Posterior cingulate gyrus (tissue), 11 donors: ENCODE results near the gene HOXD11.

Source experiments
- DNase-seq, 10 donors: peaks; one replicate each; pipeline versions ENCODE4 v3.0.0 to v3.0.0-alpha.2; 2020 to 2021; ENCODE audit warnings: mixed read lengths in 3 of 10
- intact Hi-C: fragments of 100-400 bp; cut with DNase I; formaldehyde crosslinking; loops from one replicate; pipeline ENCODE4 v1.15.1; 2023

HOXD11 gene

DNA sequence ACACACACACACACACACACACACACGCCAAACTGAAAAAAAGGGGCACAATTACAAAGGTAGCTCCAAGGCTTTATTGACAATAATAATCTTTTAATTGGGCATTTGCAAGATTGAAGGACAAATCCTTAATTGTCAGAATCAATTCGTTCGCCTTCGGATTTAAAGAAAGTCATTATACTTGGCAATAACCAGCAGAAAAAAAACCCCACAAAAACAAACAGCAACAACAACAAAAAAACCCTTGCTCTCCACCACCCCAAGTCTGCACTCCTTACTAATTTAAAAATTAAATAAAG is 20.6 kb downstream of the HOXD11 start:
- DNase-seq, result no peak
- intact Hi-C loops, result loop anchor here (2.0 to 5.0 kb wide), 4 partner anchors 510 to 1020 kb away; no protein-coding TSS in a partner anchor

DNA sequence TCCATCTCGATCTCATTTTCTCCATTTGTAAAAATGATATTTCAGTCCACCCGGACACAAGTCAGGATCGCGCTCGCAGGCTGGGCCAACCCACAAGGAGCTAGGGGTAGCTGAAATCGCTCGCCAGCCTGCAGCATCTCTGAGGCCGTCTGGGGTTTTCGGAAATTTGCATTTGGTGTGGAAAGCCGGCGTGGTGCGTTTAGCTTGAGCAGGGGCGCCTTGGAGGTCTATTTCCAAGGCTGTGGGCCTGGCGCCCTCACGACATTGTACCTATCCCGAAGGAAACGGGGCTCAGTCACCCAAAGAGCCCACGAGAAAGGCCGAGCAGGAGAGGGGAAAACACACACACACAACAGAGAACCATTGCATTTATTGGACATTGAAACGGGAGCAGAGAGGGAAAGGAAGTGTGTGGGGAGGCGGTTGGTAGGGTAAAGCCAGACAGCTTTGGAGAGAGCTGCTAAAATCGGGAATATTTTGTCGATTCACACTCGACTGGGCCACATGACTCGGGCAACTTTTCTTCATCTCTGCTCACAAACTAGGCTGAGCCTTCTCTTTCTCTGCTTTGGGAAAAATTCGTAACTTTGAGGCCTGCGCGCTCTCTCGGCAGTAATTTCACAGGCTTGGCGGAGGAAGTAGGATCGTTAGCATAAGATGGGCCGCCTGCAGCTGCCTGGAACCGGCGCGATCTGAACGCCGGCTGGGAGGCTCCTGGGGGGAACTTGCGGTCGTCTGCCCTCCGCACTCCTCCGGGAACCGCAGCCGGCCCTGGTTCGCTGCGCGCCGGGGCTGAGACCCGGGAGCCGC is 21.3 kb downstream of the HOXD11 start:
- peak in 1 of 10 donors; percentile 62 for DNase-seq
- intact Hi-C loops, result loop anchor here (5.0 kb wide), 3 partner anchors 509 to 1019 kb away; no protein-coding TSS in a partner anchor

DNA sequence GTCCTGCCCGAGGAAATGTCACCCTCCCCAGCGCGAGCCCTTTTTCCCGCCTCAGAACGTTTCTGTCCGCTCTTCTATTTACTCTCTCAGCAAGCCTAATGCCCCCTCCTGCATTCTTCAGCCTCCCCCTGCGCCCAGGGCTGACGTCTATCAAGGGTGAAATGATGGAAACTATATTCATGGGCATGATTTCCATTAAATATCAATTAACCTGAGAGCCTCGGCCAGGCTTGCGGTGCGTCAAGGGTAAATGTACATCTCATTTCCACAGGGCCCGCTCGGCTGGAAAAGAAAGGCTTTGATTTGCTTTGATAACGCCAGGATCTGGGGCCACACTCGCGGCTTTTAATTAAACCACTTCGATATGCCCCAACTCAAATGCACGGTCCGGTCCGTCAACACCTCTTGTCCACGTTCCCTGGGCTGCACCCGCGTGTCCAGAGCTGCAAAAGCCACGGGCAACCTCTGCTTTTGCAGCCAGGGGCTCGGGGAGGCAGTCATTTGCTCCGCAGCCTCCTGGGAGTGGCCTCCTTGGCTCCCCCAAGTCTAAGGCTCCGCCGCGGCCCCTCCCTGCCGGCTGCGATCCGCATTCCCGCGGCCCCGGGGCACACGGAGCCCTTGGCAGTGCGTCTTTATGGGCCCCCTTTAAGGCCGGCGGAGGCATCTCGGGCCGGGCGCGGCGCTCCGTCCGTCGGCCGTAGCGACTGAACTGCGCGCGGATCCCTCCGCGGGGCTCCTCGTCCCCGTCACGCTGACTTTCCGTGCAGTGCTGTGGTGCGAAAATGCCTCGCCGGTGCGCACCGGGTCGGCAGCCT is 22.1 kb downstream of the HOXD11 start, which contains the start of gene HOXD8:
TSS of gene HOXD8 (plus strand) at position 724 of the 815 bp plus-strand sequence. CDS start 662 bp downstream, outside the sequence.
- peak in 1 of 10 donors; percentile 68 for DNase-seq
- intact Hi-C loops, result loop anchor here (5.0 kb wide), 3 partner anchors 508 to 1018 kb away; no protein-coding TSS in a partner anchor

DNA sequence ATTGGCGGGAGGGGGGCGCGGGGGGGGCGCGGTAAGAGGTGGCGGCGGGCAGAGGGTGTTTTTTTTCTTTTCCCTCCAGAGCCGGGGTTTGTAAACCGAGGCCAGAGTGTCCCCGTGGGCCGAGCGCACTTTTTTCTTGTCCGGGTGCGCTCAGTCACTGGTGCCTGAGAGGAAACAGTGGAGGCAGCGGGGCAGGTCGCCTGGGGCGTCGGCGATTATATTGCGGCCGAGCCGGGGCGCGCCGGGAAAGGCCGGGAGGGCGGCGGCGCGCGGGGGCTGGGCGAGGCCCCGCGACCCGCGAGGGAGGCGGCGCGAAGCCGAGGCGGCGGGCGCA is 22.7 kb downstream of the HOXD11 start:
- no peak for DNase-seq
- intact Hi-C loops, result loop anchor here (5.0 kb wide), 3 partner anchors 508 to 1018 kb away; no protein-coding TSS in a partner anchor

DNA sequence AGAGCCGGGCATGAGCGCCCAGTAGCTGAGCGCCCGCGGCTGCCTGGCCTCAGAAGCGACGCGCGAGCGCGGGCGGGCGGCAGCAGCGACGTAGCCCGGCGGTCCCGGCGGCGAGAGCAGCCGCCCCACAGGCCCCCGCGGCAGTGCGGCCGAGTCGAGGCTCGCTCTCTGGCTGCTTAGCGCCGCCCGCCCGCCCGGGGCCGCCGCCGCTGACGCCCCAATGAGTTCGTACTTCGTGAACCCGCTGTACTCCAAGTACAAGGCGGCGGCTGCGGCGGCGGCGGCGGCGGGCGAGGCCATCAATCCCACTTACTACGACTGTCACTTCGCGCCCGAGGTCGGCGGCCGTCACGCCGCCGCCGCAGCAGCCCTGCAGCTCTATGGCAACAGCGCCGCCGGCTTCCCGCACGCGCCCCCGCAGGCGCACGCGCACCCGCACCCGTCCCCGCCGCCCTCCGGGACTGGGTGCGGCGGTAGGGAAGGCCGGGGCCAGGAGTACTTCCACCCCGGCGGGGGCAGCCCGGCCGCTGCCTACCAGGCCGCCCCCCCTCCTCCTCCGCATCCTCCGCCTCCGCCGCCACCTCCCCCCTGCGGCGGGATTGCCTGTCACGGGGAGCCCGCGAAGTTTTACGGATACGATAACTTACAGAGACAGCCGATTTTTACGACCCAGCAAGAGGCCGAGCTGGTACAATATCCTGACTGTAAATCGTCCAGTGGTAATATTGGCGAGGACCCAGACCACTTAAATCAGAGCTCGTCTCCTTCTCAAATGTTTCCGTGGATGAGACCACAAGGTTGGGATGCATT is 23.3 kb downstream of the HOXD11 start:
- DNase-seq, result no peak
- intact Hi-C loops, result no loop called here

DNA sequence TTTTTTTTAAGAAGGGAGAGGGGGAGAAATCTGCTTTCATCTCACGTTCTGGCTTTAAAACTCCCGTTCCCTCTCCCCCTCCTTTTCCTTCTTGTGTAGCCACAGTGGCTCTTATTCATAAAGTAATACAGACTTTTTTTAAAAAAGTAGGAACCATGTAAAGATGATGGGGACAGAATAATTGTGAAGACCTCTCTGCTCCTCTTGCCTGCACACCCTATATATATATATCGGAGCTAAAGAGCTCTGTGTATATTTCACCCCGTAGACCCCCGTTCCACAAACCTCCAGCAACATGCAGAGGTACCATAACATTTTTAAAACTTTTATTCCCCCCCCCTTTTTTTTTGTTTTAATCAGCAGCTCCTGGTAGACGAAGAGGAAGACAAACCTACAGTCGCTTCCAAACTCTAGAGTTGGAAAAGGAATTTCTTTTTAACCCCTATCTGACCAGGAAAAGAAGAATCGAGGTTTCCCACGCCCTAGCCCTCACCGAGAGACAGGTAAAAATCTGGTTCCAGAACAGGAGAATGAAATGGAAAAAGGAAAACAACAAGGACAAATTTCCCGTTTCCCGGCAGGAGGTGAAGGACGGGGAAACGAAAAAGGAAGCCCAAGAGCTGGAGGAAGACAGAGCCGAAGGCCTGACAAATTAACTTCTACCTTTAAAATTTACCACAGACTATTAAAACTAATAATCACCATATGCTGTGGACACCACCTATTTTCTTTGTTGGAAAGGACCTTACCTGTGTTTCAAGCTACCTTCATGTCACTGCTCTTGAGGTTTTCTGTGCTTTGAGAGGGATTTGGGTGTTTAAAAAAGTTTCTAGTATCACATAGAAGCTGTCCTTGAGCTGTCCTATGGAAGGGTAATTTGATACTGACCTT is 24.1 kb downstream of the HOXD11 start:
- intact Hi-C loops, result no loop called here
- DNase-seq, result no peak

DNA sequence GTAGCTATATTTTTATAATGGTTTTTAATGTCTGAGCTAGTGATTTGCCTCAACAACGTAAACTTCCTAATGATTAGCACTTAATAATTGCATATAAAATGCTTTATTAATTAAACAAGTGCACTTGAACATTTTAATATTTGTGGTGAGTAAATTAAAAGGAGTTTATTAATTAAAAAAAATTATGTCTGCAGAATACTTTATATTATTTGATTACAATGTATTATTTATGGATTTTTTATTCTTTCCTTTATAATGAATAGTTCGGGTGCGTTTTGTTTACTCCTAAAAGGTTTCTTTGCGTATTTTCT is 24.7 kb downstream of the HOXD11 start:
- intact Hi-C loops, result no loop called here

DNA sequence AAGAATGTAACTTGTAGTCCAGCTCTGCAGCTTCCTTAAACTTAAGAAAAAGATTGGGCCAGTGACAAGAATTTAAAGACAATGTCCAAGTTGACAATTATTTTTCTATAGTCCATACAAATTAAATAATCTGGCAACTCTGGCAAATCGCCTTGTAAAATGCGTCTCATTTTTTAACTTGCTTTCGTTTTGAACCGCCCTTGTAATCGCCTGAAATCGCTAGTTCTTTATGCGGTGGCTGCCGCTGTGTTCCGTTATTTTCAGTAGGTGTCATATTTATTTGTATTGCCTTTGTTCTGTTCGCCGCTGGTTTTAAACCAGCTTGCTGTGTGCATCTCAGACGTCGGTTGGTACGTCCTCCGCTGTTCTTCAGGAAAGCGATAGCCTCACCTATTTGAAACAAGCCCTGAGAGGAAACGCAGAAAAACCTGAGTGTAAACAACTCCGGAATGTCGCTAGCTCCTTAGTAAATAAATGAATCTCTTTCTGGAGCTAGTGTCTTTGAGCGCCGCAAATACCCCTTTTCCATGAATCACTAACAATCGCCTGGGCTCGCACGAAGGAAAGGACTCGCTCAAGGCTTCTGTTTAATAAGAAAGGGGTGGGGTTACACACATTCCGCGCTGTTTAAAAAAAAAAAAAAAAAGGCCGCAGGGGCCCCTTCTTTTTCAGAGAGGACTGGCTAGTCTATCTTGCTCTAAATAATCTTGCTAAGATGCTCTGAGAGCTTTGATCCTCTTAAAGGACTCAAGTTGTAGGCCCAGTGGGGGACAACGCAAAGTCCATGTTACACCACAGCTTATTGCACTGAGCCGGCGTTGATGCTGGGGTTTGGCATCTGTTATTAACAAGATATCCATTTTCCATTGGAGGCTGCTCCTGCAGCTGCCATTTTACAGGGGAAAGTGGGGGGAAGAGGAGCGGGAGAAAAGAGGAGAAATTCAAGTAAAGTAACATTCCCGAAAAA is 25.4 kb downstream of the HOXD11 start:
- intact Hi-C loops, result no loop called here
- DNase-seq, result no peak

More for the DNA sequence above, 24.7 kb downstream of the HOXD11 start:
- DNase-seq, result no peak

DNA sequence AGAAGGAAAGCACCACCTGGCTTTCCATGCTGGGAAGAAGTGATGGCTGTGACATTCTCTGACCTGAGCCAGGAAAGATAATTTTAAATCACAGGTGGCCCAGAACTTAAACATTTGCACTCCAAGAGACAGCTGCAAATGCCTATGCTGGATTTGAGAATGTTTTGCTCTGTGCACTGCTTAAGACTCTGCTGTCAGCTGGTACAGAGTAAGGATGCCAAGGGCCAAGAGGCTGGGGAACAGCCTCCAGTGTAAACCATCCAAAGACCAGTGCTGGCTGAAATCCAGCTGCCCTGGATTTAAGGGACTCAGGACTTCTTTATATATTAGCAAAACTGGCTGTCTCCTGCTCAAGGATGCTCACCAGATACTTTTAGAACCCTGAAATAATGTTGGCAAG is 26.3 kb downstream of the HOXD11 start:
- no peak for DNase-seq
- intact Hi-C loops, result no loop called here

DNA sequence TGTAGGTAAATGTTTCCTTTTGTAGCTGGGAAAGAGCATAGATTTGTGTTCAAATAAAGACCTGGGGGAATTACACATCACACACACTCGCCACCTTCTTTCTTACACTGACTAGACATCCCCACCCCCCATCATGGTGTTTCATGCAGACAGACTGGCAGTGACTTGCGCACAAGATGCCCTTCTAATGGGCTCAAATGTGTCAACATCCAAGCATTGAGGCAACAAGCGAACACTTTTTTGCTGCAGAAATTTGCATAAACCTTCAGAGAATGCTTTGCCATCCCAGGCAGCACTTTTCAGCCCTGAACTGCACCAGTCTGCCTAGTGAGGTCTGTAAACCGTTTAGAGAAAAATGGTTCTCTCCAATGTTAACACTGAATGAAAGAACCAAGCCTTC is 27.0 kb downstream of the HOXD11 start:
- no peak for DNase-seq
- intact Hi-C loops, result no loop called here

DNA sequence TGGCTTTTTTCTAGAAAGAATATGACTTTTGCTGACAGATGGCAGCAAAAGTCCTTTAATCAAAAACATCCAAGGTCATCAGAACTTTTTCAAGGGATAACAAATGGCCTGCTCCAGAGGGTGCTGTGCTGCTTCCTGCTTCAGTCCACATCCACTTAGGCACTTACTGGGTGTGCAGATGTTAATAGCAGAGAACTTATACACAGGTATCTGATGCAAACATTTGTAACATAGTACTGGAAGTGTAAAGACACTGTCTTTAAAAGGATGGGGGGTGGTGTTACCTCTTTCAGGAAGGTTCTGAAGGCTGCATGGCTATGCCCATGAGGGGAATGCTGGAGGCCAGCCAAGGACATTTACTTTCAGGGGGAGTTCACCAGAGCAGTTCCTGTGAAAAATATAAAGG is 28.0 kb downstream of the HOXD11 start:
- no peak for DNase-seq
- intact Hi-C loops, result no loop called here

DNA sequence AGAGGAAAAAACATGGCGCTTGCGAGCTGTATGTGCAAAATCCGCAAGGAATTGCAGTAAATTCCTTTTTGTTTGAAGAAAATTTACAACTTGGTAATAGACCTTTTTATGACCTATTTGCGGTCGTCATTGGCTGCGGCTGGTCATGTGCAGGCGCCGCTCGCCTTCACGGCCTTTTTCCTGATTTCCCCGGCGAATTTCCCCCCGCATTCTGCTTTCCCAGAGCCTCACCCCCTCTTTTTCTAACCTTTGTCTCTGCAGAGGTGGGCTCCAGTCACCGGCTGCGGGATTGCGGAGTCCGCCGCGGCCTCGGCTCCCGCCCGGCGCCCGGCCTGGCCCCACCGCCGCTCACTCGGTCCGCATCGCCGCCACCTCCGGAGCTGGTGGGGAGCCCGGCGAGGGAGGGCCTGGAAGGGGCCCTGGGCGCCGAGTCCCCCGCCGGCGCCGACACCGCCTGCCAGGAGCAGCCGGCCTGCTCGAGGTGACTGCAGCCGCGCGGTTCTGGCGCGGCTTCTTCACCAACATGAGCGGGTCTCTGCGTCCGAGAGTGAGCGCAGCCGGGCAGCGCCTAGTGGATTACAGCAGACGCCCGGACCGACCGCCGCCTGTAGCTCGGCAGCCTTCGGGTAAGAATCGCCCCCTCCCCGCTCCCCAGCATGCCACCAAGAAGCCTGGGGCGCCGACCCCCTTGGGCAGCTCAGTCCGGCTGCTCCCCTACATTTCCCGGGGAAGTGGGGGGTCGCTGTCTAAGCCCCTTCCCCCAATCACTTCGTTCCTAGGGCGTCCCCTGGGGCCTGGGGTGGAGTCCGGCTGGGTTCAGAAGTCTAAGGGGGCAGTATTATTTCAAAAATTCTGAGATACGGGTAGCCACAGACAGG is 29.5 kb downstream of the HOXD11 start:
- DNase-seq, result no peak
- intact Hi-C loops, result no loop called here

DNA sequence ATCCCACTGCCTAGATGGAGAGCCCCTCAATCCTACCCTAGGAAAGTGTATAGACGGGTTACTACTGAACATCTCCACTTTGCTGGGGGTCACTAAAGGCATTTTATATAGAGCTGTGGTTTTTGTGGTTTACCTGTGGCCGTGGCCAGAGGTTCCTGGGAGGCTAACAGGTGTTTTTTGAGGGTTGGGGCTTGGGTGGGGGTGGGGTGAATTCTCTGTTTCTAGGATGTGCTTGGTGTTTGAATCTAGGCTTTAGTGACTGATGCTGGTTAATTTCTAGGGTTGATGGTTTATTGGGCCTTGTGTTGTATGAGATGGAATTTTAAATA is 30.1 kb downstream of the HOXD11 start:
- DNase-seq, result no peak
- intact Hi-C loops, result no loop called here

DNA sequence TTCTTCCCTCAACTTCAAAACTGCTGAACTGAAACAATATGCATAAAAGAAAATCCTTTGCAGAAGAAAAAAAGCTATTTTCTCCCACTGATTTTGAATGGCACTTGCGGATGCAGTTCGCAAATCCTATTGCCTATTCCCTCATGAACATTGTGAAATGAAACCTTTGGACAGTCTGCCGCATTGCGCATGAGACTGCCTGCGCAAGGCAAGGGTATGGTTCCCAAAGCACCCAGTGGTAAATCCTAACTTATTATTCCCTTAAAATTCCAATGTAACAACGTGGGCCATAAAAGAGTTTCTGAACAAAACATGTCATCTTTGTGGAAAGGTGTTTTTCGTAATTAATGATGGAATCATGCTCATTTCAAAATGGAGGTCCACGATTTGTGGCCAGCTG is 30.8 kb downstream of the HOXD11 start:
- intact Hi-C loops, result no loop called here
- DNase-seq, result no peak

DNA sequence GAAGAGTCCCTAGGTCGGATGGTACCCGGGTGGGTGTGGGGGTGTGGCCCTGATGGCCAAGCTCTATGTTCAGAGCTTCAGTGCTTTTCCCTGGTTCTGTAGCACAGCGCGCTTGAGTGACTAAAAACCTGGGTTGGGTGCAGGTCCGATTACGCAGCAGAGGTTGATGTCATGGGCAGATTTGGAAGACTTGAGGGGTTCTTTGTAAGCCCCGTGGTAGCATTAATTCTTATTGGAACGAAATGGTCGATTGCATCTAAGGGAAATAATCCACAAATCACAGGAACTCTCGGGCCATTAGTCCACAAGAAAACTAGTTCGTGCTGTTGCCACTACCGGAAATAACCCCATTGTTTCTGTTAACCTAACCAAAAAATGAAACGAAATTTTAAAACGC is 31.4 kb downstream of the HOXD11 start:
- DNase-seq, result no peak
- intact Hi-C loops, result no loop called here

DNA sequence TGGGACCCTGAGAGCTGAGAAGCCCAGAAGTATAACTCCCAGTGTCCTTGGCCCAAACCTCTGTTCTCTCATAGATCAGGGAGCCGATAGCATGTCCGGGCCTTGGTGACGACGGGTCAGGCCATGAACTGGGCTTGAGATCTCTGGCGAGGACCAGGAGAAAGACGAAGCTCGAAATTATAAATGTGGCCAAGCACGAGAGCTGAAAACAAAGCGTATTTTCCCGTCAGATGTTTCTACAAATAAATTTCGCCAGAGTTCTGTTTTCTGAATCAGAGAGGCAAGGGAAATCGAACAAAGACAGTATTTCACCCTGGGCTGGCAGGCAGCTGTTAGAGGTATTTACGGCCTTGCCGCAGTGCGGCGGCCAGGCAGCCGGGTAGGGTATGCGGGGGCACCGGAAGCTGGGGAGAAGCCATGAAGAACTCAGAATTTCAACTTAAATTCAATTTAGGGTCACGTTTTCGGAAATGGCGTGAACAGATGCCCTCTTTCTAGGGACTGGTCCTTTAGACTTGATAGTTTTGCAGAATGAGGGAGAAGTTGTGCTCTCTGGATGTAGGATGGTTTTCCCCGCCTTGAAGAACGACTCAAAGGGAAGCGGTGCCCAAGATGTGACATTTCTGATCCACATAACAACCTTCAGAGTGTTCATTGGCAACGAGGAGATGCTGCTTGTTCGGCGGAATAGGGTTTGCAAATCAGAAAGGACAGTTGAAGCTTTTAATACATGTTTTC is 32.0 kb downstream of the HOXD11 start:
- DNase-seq, result no peak
- intact Hi-C loops, result no loop called here
